H1 (cell line): ENCODE data around the gene EPHA2. TPM values are rescaled to one million over a fixed set of nuclear protein-coding genes. Genes with fewer than 3 reads are reported as not detected.
A peak's percentile ranks its signal among the peaks of the same experiment; 100 is the strongest.

Experiments used
- CTCF ChIA-PET: fragments of 300-600 bp; sonication (Branson Sonifier 250); formaldehyde crosslinking; loops from one replicate; lab custom pipeline; 2021; ENCODE audit not compliant: partially characterized antibody; lab: Charles Lee
- POLR2A ChIA-PET: fragments of 300-600 bp; sonication (Branson Sonifier 250); formaldehyde crosslinking; loops from one replicate; lab custom pipeline; 2021; ENCODE audit warnings: inconsistent platforms; ENCODE audit not compliant: partially characterized antibody; lab: Charles Lee
- DNase-seq, 2 experiments: peaks; one replicate each; pipeline versions ENCODE4 v3.0.0 to v3.0.0-alpha.2; 2010 to 2022; ENCODE audit warnings: low spot score in 2 of 2, low read depth in 1 of 2, mixed read lengths in 1 of 2
- FAIRE-seq: peaks from 2 replicates; lab custom pipeline; 2011; peaks lifted over from hg19 to GRCh38; lab: Jason Lieb, UNC
- H2AFZ ChIP-seq: 2 replicates; pipeline ENCODE4 v1.8.1; 2012; ENCODE audit warnings: low read length, inconsistent platforms
- H2AK5ac ChIP-seq: 2 replicates; pipeline ENCODE4 v1.6.1; 2013; ENCODE audit warnings: low read depth, low read length
- H2BK120ac ChIP-seq: replicated peaks from 2 replicates; pipeline ENCODE3; 2013; ENCODE audit warnings: low read depth, low read length, inconsistent platforms
- H2BK12ac ChIP-seq: 2 replicates; pipeline ENCODE4 v1.6.1; 2013; ENCODE audit warnings: low read depth, low read length
- H2BK15ac ChIP-seq: 2 replicates; pipeline ENCODE4 v1.6.1; 2013; ENCODE audit warnings: low read length
- H2BK20ac ChIP-seq: 2 replicates; pipeline ENCODE4 v1.6.1; 2013; ENCODE audit warnings: low read length
- H2BK5ac ChIP-seq: 2 replicates; pipeline ENCODE4 v1.6.1; 2013; ENCODE audit warnings: low read depth, low read length
- H3K14ac ChIP-seq: 2 replicates; pipeline ENCODE4 v1.6.1; 2013; ENCODE audit warnings: inconsistent platforms; ENCODE audit not compliant: insufficient read length
- H3K18ac ChIP-seq: 2 replicates; pipeline ENCODE4 v1.6.1; 2013; ENCODE audit warnings: low read length; ENCODE audit errors: extremely low read depth
- H3K23ac ChIP-seq: 2 replicates; pipeline ENCODE4 v1.6.1; 2013; ENCODE audit warnings: inconsistent platforms; ENCODE audit not compliant: insufficient read length
- H3K23me2 ChIP-seq: 2 replicates; pipeline ENCODE4 v1.6.1; 2013; ENCODE audit warnings: low read depth, low read length
- H3K27ac ChIP-seq: 2 replicates; pipeline ENCODE4 v1.6.1; 2011; ENCODE audit warnings: low read depth, low read length, inconsistent platforms
- H3K27me3 ChIP-seq, 4 experiments: replicated peaks in 1 of 4; 1 replicate in 1 of 4; 2 replicates in 3 of 4; pipeline versions ENCODE4 v1.6.1 to v1.8.1; 2011 to 2013; ENCODE audit warnings: low read length in 3 of 4, mild to moderate bottlenecking in 3 of 4, inconsistent platforms in 2 of 4, mixed read lengths in 2 of 4, moderate library complexity in 1 of 4; ENCODE audit not compliant: control insufficient read depth in 3 of 4, insufficient read depth in 3 of 4; ENCODE audit errors: extremely low read depth in 1 of 4
- H3K36me3 ChIP-seq, 4 experiments: 2 replicates each; pipeline versions ENCODE4 v1.6.1 to v1.8.1; 2011 to 2013; ENCODE audit warnings: mild to moderate bottlenecking in 4 of 4, low read length in 3 of 4, moderate library complexity in 2 of 4, control low read depth in 1 of 4, inconsistent platforms in 1 of 4; ENCODE audit not compliant: insufficient read depth in 4 of 4, control insufficient read depth in 2 of 4
- H3K4ac ChIP-seq: replicated peaks from 2 replicates; pipeline ENCODE3; 2013; ENCODE audit warnings: low read length, low read depth, mixed read lengths, inconsistent platforms; ENCODE audit not compliant: insufficient read length
- H3K4me1 ChIP-seq, 4 experiments: replicated peaks in 1 of 4; 1 replicate in 1 of 4; 2 replicates in 3 of 4; pipeline versions ENCODE4 v1.6.1 to v1.8.1; 2011 to 2013; ENCODE audit warnings: low read length in 3 of 4, inconsistent platforms in 2 of 4, mixed read lengths in 1 of 4; ENCODE audit not compliant: insufficient read depth in 4 of 4, control insufficient read depth in 3 of 4
- H3K4me2 ChIP-seq, 2 experiments: 2 replicates each; pipeline versions ENCODE4 v1.6.1 to v1.8.1; 2011 to 2013; ENCODE audit warnings: low read depth in 2 of 2, low read length in 2 of 2, control low read depth in 1 of 2, inconsistent platforms in 1 of 2, mild to moderate bottlenecking in 1 of 2; ENCODE audit not compliant: insufficient read depth in 1 of 2
- H3K4me3 ChIP-seq, 4 experiments: fragments of 200-600, 300-600 bp in 1 of 4; sonication (generic), shearing (Covaris generic), sonication (Bioruptor Twin) in 1 of 4; 2 replicates each; pipeline versions ENCODE4 v1.5.1 to v1.8.1; 2011 to 2016; ENCODE audit warnings: low read length in 4 of 4, low read depth in 3 of 4, control low read depth in 2 of 4, inconsistent platforms in 2 of 4, mild to moderate bottlenecking in 2 of 4, mixed read lengths in 1 of 4, moderate library complexity in 1 of 4; ENCODE audit not compliant: insufficient read depth in 2 of 4; ENCODE audit errors: extremely low read depth in 1 of 4
- H3K56ac ChIP-seq: replicated peaks from 2 replicates; pipeline ENCODE3; 2013; ENCODE audit warnings: low read depth, mild to moderate bottlenecking, mixed read lengths, low read length, inconsistent platforms; ENCODE audit not compliant: insufficient read length
- H3K79me1 ChIP-seq: 2 replicates; pipeline ENCODE4 v1.6.1; 2013; ENCODE audit warnings: low read depth, low read length, control low read depth
- H3K79me2 ChIP-seq, 2 experiments: 2 replicates each; pipeline versions ENCODE4 v1.6.1 to v1.8.1; 2012 to 2013; ENCODE audit warnings: low read length in 2 of 2, mild to moderate bottlenecking in 2 of 2, inconsistent platforms in 1 of 2; ENCODE audit not compliant: insufficient read depth in 2 of 2, control insufficient read depth in 1 of 2
- H3K9ac ChIP-seq, 4 experiments: replicated peaks in 1 of 4; 1 replicate in 1 of 4; 2 replicates in 3 of 4; pipeline versions ENCODE4 v1.6.1 to v1.8.1; 2011 to 2013; ENCODE audit warnings: low read depth in 3 of 4, low read length in 3 of 4, control low read depth in 2 of 4, mild to moderate bottlenecking in 2 of 4, moderate library complexity in 2 of 4, inconsistent platforms in 1 of 4; ENCODE audit errors: extremely low read depth in 1 of 4
- H3K9me3 ChIP-seq, 2 experiments: 2 replicates each; pipeline versions ENCODE4 v1.6.1 to v1.8.1; 2012 to 2013; ENCODE audit warnings: mild to moderate bottlenecking in 2 of 2, moderate library complexity in 2 of 2, control low read depth in 1 of 2, inconsistent platforms in 1 of 2, low read depth in 1 of 2, low read length in 1 of 2, mixed read lengths in 1 of 2; ENCODE audit not compliant: insufficient read depth in 2 of 2
- H4K20me1 ChIP-seq, 2 experiments: replicated peaks in 1 of 2; 2 replicates each; pipeline versions ENCODE3 to v1.8.1; 2011 to 2013; ENCODE audit warnings: inconsistent platforms in 2 of 2, low read length in 2 of 2, mild to moderate bottlenecking in 1 of 2; ENCODE audit not compliant: insufficient read depth in 2 of 2, control insufficient read depth in 1 of 2
- H4K5ac ChIP-seq: 2 replicates; pipeline ENCODE4 v1.6.1; 2013; ENCODE audit warnings: low read length, low read depth, mixed read lengths, inconsistent platforms; ENCODE audit not compliant: insufficient read length
- H4K8ac ChIP-seq: 2 replicates; pipeline ENCODE4 v1.8.0; 2013; ENCODE audit warnings: mild to moderate bottlenecking, moderate library complexity, low read length, inconsistent platforms; ENCODE audit not compliant: insufficient read depth; ENCODE audit errors: extremely low read depth
- H4K91ac ChIP-seq: replicated peaks from 2 replicates; pipeline ENCODE3; 2013; ENCODE audit warnings: low read length, mixed read lengths, inconsistent platforms; ENCODE audit not compliant: insufficient read length
- KDM5A ChIP-seq: fragments of 200-600 bp; IDR thresholded peaks from 2 replicates; pipeline ENCODE4 v1.7.1; 2012; ENCODE audit warnings: mild to moderate bottlenecking, low read length, inconsistent platforms, mixed read lengths
- SUZ12 ChIP-seq: fragments of 200-600 bp; sonication (generic); IDR thresholded peaks from 2 replicates; pipeline ENCODE4 v1.6.1; 2012; ENCODE audit warnings: mild to moderate bottlenecking, inconsistent platforms, low read length, moderate library complexity, mixed read lengths
- USF2 ChIP-seq: IDR thresholded peaks from 2 replicates; pipeline ENCODE4 v1.6.1; 2011; ENCODE audit warnings: low read length, improper control_type of control experiment
- WGBS, 2 experiments: shearing (Covaris generic) in 1 of 2; methylation state at CpG; one replicate each; pipeline versions ENCODE4 v1.1.6 to v1.1.7; 2013 to 2015; ENCODE audit warnings: low lambda C conversion rate in 2 of 2, mixed read lengths in 2 of 2, inconsistent platforms in 1 of 2, low coverage in 1 of 2, missing lambda C conversion rate in 1 of 2; ENCODE audit not compliant: insufficient replicate concordance in 2 of 2, insufficient coverage in 1 of 2, insufficient read length in 1 of 2; ENCODE audit errors: extremely low coverage in 1 of 2, missing lambda C conversion rate in 1 of 2; 5-methylcytosine and 5-hydroxymethylcytosine counted together
- polyA plus RNA-seq, 7 experiments: library from polyadenylated mRNA; depleted of rRNA in 3 of 7; stranded (reverse) in 5 of 7; unstranded in 2 of 7; fragments of >200 nt in 5 of 7; fragments of 200-250 nt in 2 of 7; gene quantifications; 1 replicate in 5 of 7; 2 replicates in 1 of 7; 4 replicates in 1 of 7; pipeline versions ENCODE4 v1.2.1 to v1.2.3, GENCODE V29; 2011 to 2013; ENCODE audit warnings: missing spikeins in 2 of 7, mixed read lengths in 2 of 7
- total RNA-seq: library from RNA; stranded (reverse); fragmentation: NEBNext Ultra II Directional; extraction: Animal tissue kit (Norgen Biotek cat#: 25700); gene quantifications from 2 replicates; pipeline ENCODE4 v1.2.1, GENCODE V29; 2021

EPHA2 gene
- total and polyA plus RNA-seq, 2 of the 8 experiments (the other 6 are each of a cell fraction or from before 2014, with no cell fraction given), result 26.8 to 33.6 TPM

GRCh38 chr1:16153096-16153998 lies 2.5 kb downstream of the EPHA2 start:
- H2AFZ ChIP-seq, result no peak overlapping the region
- no peak overlapping the region for H2BK15ac ChIP-seq
- peak overlapping the region; percentile 41; the same call in 1 of the 2 replicates for H4K8ac ChIP-seq
- ChIA-PET CTCF (interaction anchor here (0.8 to 14.5 kb wide), 15 partner anchors 9 to 84 kb away, joined by 3 to 202 read pairs (median 4); no protein-coding TSS in a partner anchor), POLR2A (interaction anchor here (0.8 to 8.4 kb wide), 8 partner anchors 12 to 41 kb away, joined by 3 to 104 read pairs (median 3); no protein-coding TSS in a partner anchor)
- H3K9ac ChIP-seq, result peak overlapping the region in 2 of 4 experiments; percentile 25 to 33; a peak in 2 of 7 replicates
- peak overlapping the region; percentile 60 for H3K4ac ChIP-seq
- no peak for FAIRE-seq
- peaks cover 0 to 10% (median 6%) of the 10 kb centered on the region in 4 experiments; a peak in 4 of 7 replicates for H3K27me3 ChIP-seq
- H4K20me1 ChIP-seq, result peaks cover 10 to 20% of the 10 kb centered on the region in 2 experiments
- H3K4me2 ChIP-seq, result peak overlapping the region; percentile 64 to 99
- H3K56ac ChIP-seq, result no peak overlapping the region
- peak overlapping the region; percentile 18 for H4K5ac ChIP-seq
- no peak overlapping the region; the same call in none of the 2 replicates for H3K18ac ChIP-seq
- no peaks in the 10 kb centered on the region for H3K9me3 ChIP-seq
- no peak overlapping the region for H3K23ac ChIP-seq
- H3K36me3 ChIP-seq, result peaks cover 0 to 12% (median 9%) of the 10 kb centered on the region in 4 experiments; a peak in 7 of 8 replicates
- peaks cover 11% of the 10 kb centered on the region for H3K79me1 ChIP-seq
- H2BK120ac ChIP-seq, result no peak overlapping the region
- no peak for DNase-seq
- peaks cover 9 to 68% of the 10 kb centered on the region in 2 experiments; a peak in 3 of 4 replicates for H3K79me2 ChIP-seq
- peaks cover 16% of the 10 kb centered on the region for H3K23me2 ChIP-seq
- H2BK12ac ChIP-seq, result peak overlapping the region; percentile 55; the same call in 1 of the 2 replicates
- H2BK5ac ChIP-seq, result 0 out of 2 replicates have a peak overlapping the region, but pooled peaks have one; percentile 94
- peak overlapping the region in 3 of 4 experiments; percentile 1 to 83 (median 5); a peak in 4 of 8 replicates for H3K4me3 ChIP-seq
- TF ChIP-seq KDM5A (no peak), USF2 (no peak), SUZ12 (no peak)
- TF ChIP-seq, all 59 proteins: peak for 0
- peak overlapping the region; percentile 61; the same call in 1 of the 2 replicates for H2AK5ac ChIP-seq
- H4K91ac ChIP-seq, result peak overlapping the region; percentile 34
- no peak overlapping the region for H3K27ac ChIP-seq
- peak overlapping the region; percentile 80; the same call in 1 of the 2 replicates for H2BK20ac ChIP-seq
- no peak overlapping the region for H3K14ac ChIP-seq
- WGBS, 2 experiments, result 68% methylated on average over 13 of the region's 13 CpGs; no CpG with 5 or more reads in 1 of the 2 experiments
- H3K4me1 ChIP-seq, result peaks cover 5 to 43% (median 31%) of the 10 kb centered on the region in 4 experiments
